HTERT RPE-1 (cell line): ENCODE data around the gene AREG.
"Not testable (repeated sequence)": the region's sequence is repeated elsewhere in the genome, so short reads cannot be mapped to it uniquely, and the experiment has no call there.

Experiments
- in situ Hi-C: fragments of 300-500 bp; cut with MboI; formaldehyde crosslinking; loops from 4 replicates; pipeline ENCODE4 v1.14.3; 2020; ENCODE audit warnings: low sequenced_read_pairs

The AREG gene, protein sequence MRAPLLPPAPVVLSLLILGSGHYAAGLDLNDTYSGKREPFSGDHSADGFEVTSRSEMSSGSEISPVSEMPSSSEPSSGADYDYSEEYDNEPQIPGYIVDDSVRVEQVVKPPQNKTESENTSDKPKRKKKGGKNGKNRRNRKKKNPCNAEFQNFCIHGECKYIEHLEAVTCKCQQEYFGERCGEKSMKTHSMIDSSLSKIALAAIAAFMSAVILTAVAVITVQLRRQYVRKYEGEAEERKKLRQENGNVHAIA

DNA sequence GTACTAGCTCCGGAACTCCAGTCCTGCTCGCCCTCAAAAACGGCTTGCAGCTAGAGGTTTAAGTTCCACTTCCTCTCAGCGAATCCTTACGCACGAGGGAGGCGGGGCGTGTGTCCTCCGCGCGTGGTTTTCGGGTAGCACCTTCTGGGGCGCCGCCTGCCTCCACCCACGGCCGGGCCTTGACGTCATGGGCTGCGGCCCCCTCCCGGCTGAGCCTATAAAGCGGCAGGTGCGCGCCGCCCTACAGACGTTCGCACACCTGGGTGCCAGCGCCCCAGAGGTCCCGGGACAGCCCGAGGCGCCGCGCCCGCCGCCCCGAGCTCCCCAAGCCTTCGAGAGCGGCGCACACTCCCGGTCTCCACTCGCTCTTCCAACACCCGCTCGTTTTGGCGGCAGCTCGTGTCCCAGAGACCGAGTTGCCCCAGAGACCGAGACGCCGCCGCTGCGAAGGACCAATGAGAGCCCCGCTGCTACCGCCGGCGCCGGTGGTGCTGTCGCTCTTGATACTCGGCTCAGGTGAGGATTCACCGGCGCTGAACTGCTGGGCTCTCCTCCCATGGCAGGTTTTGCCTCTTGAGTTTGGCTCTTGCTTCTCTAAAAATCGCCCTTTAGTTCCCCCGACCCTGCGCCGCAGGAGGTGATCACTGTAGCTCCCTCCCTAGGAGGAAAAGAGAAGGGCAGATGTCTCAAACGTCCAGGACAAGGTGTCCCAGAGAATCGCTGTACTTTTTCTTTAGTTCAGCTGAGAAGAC is at the start of gene AREG:
Gene AREG (plus strand): TSS at position 246 of the 752 bp plus-strand sequence. CDS start 210 bp downstream, at position 456.
- in situ Hi-C loops = no loop called here

DNA sequence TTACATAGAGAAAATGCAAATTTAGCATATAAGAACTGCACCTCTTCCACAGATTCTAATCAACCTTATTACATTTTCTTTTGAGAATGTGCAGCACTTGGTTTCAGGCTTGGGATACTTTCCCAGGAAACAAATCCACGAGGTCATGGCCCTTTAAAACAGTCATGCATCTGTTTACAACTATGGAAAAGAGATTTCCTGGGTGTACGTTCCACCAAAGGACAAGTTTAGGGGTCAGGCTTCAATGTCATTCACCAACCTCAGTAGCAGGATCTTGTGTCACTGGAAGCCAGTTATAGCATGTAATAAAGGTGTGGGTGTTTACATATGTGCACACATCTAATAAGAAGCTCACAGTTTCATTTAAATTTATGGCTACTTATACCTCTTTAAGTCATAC is 49.3 kb upstream of the AREG start:
- in situ Hi-C loops = no loop called here

DNA sequence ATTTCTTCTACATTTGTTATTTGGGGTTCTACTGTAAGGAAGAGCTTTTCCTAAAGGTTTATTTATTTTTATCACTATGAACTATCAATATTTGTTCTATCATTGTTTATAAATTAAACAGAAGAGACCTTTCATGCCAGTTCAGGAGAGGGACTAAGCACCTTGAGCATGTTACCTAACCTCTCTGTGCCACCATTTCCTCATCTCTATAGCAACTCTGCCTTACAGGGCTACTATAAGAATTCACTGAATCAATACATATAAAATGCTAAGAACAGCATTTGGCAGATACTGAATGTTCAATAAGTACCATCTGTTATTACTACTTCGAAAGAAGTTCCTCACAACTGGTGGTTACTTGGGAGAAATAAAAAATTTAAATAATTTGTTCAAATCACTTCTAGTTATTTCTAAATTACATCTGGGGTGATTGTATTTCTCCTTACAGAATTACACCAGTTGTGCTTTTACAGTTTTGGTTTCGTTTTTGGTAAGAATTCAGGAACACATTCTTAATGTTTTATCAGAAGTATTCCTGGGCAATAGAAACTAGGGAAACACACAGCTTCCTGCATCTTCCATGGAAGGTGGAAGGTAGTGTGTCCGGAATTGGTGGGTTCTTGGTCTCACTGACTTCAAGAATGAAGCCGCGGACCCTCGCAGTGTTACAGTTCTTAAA is 47.0 kb upstream of the AREG start:
- in situ Hi-C loops = no loop called here

DNA sequence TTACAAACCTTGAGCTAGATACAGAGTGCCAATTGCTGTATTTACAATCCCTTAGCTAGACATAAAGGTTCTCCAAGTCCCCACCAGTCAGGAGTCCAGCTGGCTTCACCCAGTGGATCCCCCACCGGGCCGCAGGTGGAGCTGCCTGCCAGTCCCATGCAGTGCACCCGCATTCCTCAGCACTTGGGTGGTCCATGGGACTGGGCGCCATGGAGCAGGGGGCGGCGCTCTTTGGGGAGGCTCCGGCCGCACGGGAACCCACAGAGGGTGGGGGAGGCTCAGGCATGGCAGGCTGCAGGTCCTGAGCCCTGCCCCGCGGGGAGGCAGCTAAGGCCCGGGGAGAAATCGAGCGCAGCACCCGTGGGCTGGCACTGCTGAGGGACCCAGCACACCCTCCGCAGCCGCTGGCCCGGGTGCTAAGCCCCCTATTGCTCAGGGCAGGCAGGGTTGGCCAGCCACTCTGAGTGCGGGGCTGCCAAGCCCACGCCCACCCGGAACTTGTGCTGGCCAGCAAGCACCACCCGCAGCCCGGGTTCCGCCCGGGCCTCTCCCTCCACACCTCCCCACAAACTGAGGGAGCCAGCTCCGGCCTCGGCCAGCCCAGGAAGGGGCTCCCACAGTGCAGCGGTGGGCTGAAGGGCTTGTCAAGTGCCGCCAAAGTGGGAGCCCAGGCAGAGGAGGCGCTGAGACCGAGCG is 45.9 kb upstream of the AREG start:
- in situ Hi-C loops = not testable (repeated sequence)

DNA sequence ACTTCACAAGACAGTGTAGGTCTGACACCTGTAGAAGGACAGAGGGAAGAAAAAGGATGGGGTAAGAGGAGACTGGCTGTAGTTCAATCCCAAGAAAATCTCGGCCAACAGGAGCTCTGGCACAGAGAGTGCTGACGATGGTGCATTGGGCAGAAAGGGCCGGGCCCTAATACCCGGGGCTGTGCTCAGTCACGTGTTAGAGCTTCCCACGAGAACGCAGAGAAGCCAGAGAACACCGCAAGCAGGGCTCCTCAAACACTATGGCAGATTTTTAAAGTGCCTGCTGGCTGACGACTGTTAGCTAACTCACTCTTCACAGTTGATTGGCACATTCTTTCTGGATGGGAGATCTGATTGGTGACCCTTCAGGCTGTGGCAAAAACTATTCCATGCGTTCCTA is 44.5 kb upstream of the AREG start:
- in situ Hi-C loops = no loop called here

DNA sequence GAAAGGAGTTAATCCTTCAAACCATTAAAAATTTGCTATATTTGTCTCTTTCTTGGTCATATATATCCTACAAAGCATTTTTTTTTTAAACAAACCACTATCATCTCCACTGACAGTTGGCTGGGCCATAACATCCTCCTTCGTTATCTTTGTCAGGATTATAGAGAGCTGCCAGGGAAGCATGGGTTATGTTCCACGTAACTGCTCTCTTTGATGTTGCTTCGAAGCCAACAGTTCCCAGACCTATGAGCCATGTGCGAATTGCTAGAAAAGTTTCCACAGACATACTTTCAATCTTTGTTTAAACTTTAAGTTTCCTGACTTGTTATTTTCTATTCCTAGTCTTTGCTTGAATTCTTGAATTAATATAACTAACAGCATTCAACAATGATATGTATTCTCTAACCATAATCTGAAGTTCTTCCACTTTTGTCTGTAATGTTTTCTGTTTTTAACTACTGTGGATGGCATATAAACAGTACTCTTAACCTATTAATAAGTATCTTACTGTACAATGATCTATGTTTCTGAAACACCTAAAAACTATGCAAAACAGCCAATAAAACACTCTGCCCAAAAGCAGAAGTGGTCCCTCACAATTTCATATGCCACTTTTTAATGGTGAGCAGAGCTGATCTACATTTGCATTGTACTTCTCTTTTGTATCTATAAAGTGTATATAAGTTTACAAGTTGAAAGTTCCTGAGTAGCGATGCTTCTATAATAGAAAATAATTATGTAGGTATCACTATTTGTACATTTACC is 42.1 kb upstream of the AREG start:
- in situ Hi-C loops = no loop called here

DNA sequence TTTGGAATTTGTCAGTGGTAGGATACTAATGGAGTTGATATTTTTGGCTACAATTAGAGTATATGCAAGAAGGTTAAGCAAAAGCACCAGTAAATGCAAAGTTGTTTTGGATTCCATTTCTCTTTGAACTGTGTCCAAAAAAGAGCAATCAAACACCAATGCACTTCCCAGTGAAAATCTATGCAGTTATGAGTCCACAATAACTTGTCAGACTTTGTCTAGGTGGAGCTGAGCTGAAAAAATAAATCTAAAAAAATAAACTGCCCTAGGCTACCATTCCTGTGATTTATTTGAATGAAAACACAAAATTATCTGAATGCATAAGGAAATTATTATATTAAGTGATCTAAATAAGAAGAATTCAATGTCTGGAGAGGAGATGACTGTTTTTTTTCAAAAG is 37.0 kb upstream of the AREG start:
- in situ Hi-C loops = no loop called here

DNA sequence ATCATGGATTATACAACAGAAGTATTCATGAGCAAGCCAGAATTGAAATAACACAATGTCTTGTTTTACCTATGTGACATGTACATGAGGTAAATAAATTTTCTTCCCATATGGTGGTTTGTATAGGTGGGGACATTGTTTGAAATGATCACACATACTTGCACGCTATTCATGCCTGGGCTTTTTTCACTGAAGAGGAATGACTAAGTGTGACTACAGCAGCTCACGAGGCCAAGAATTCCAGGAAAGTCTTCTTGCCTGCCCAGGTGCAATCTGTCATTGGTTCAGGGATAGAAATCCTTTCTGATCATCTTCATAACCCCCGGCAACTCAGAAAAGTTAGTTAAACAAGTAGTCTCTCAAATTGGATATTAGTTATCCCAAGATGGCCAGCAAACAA is 36.3 kb upstream of the AREG start:
- in situ Hi-C loops = no loop called here

DNA sequence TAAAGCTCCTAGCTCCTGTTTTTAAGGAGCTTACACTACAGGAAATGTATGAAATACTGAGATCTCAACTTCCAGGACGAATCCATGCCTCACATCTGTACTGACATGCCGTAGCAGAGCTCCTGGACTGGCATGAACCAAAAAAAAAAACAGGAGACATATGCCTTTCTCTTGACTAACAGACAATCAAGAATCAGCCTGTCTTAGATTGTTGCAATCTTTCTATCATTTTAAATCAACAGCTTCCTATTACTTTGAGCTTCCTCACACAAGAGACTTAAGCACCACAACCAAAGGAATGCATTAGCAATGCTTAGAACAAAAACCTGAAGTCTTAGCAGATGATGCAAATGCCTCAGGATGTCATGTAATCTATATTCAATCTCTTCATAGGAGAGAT is 34.7 kb upstream of the AREG start:
- in situ Hi-C loops = no loop called here

DNA sequence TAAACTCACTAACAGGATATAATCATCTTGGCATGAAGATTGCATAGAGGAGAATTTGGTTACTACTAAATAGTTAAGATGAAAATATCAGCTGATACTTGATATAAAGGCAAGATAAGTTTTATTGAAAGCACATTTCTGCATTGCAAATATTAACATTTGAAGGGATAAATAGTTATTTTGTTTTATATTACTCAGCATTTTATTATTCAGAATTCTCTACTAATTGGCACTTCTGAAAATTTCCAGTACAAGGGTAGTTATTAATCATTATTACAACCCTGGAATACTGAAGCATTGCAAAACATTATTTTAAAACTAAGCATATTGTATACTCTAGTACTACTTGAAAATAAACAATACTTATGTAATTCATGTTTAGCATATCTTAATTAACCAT is 32.7 kb upstream of the AREG start:
- in situ Hi-C loops = no loop called here

DNA sequence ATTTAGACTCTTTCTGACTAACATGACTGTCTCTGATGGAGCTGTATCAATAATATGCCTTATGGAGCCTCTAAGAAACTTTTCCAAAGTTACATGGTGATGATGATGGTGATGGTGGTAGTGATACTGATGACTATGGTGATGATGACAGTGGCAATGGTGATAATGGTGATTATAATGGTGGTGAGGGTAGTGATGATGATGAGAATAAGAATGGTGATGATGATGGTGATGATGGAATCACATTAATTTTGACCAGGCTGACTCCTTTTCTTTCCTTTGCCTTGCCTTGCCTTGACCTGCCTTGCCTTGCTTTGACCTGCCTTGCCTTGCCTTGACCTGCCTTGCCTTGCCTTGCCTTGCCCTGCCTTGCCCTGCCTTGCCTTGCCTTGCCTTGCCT is 31.7 kb upstream of the AREG start:
- in situ Hi-C loops = no loop called here

DNA sequence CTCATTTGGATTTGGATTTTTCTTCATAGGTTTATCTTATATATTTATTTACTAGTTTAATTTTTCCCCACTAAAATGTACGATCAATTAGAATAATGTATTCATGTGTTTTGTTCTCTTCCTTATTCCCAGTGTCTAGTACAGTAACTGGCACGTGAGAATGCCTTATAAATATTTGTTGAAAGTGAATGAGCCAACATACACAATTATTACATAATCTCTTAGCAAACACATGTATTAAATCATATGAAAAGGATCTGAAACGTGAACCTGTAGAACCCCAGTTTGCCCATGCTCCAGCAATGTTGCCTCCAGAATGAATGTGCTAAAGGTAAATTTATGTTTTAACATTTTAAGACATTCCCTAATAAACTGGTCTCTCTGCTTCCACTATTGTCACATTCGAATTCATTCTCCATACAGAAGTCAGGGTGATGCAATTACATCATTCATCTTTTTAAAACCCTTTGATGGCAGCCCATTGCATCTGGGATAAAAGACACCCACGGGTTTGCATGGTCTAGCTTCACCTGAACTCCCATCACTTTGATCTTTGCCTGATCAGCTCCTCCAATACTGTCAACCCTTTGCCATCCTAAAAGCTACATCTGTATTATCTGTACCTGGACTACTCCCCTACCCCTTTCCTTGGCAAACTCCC is 30.7 kb upstream of the AREG start:
- in situ Hi-C loops = no loop called here

DNA sequence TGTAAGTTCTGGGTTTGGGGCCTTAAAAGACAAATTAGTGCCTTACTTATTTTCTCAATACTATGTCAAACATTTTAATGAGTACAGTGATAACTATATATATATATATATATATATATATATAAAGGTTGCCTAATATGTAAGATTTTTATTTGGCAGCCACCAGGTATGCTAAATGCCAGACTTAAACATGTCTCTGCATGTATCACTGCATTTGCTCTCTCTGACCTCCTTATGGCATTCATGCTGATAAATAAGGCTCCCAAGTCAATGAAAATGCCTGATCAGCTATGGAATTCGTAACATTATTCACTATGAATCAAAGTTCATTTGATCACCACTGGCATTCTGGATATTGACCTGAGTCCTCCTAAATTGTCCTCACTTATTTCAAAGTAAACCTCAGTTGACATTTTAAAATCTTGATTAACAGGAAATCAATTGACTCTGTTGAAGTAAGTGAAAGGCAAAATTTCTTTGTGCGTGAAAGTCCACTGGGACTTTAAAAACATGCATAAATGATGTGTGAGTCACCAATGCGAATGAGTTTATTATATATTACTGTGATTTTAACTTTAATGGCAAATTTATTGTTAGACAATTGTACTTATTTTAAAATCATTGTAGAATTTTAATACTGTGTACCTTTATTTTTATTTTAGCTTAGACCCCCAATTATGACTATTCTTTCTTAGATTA is 29.2 kb upstream of the AREG start:
- in situ Hi-C loops = no loop called here

DNA sequence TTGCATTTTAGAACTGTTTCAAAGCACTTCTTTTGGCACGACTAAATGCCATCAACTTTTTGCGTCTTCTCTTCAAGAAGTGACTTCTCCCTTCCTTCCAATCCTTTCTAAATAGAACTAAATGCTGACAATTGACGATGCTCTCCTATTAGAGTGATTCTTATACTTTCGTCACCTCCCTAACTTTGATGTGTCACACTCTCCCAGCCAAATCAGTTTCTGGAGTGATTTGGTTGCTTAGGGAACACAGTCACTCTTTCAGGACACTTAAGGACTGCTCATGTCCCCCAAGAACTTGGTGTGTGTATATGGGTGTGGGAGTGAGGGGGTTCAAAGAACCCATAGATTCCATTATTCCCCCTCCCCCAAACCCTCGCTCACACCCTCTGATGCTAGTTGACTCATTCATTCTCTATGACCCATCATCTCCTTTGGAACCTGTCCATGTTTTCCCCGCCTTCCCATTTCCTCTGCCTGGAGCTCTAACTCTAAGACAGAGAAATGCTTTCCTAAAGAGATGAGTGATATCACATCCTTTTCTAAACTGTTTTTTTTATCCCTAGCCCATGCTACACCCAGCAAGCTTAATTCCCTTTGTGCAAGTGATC is 26.8 kb upstream of the AREG start:
- in situ Hi-C loops = no loop called here

DNA sequence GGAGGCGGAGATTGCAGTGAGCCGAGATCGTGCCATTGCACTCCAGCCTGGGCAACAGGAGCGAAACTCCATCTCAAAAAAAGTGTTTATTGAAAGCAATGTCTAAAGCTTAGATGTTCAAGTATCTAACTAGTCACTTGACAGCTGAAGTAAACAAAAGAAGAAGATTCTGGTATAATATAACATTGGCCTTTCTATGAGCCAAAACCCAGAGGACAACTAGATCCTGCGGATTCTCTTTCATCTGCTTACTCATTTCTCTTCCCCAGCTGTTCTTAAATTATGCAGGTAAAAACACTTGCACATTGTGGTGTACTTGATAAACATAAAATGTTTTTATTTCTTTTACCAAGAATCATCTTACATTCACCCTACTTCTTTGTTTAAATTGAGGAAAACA is 24.1 kb upstream of the AREG start:
- in situ Hi-C loops = no loop called here

DNA sequence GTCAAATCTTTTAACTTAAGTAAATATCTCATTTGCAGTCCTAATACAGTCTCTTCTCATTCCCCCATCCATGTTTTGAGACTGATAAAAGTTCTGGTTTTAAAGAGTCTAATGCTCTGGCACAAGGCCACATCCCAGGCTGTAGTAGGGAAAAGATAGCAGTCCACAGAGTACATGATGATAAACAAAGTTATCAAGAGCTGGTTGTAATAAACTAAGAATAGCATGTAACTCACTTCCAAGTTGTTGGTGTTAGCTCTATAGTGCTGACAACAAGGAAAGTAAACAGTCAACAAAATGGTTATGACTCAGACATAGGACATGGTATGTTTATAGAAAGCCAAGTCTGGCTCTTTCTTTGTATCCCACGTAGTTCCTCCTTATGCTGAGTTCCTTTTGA is 21.8 kb upstream of the AREG start:
- in situ Hi-C loops = no loop called here

DNA sequence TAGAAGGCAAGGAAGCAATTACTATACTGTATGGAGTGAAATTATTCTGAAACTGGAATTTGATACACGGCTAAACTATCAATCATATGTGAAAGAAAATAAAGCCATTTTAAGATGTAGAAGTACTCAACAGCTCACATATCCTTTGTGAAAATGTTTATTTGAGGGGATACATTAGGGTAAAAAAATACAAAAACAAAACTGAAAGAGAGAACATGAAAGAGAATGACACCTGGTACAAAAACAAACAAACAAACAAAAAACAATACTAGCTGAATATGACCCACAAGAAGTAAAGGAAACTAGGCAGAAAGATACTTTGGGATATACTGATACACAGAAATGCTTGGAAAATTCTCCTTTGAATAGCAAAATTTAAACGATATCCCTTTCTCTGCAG is 20.8 kb upstream of the AREG start:
- in situ Hi-C loops = no loop called here

DNA sequence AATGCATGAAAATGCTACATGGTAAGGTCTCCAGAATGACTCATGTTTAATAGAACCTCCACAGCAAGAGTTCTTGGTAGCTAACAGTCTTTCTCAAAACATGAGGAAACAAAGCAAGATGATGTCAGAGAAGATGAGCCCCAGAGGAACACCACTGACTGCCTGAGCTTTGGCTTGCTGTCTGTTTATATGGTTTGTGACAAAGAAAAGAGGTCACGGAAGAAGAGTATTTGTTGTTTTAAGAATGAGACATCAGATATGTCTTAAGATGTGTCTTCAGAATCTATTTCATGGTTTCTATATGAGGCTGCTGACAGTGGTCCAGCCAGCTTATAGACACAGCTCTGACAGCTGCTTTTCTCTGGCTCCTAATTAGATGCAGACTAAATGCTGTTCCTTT is 18.8 kb upstream of the AREG start:
- in situ Hi-C loops = no loop called here

DNA sequence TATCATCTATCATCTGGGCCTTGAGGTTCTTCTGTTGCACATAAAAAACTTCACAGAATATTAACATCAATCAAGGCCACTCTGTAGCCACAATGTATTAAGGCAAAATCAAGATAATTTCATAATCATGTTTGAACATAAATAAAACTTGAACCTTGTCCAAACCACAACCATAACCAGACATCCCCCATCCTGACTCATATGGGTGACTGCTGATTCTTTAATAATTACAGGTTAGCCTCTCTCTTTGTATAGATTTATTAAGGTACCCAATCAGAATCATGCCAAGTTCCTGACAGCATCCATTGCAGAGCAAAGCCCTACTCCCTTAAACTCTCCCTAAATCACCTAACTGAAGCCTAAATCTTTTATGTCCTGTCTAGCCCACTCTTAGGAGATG is 16.7 kb upstream of the AREG start:
- in situ Hi-C loops = no loop called here
